ENCODE results near the gene MDK.

MDK gene

GRCh38 chr11:46383974-46384701 lies 2.7 kb downstream of the MDK start:
- DNase-seq: no peak

GRCh38 chr11:46385169-46386004 lies 3.9 kb downstream of the MDK start:
- no peak for DNase-seq

DNA sequence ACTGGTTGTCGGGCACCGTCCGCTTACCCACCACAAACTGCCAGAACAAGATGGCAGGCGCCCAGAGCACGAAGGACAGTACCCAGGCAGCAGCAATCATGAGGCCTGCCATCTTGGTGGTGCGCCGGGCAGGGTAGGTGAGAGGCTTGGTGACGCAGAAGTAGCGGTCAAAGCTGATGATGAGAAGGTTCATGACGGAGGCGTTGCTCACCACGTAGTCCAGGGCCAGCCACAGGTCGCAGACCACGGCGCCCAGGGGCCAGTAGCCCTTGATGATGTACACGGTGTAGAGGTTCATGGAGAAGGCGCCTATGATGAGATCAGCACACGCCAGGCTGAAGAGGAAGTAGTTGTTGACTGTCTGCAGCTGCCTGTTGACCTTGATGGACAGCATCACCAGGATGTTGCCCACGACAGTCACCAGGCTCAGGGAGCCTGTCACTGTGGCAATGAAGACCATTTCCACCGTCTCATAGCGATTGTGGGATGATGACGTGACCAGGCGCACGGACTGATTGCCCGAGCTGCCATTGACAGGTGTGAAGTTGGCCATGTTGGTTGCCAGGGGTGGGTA lies 4.6 kb downstream of the MDK start:
- no peak for DNase-seq

DNA sequence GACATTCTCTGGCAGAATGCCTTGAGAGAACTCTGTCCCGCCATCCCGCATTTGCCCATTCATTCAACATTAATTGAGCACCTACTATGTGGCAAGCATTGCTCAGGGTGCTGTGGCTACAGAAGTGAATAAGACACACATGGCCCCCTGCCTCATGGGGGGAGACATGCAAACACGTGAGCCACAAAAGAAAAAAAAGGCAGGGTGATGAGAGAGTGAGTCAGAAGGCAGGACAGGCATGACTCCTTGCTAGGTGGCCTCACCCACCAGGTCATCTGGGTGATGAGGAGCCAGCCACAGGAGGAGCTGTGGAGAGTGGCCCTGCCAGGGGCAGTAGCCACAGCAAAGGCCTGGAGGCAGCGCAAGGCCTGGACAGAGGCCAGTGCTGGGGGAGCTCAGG lies 5.2 kb downstream of the MDK start:
- no peak for DNase-seq

DNA sequence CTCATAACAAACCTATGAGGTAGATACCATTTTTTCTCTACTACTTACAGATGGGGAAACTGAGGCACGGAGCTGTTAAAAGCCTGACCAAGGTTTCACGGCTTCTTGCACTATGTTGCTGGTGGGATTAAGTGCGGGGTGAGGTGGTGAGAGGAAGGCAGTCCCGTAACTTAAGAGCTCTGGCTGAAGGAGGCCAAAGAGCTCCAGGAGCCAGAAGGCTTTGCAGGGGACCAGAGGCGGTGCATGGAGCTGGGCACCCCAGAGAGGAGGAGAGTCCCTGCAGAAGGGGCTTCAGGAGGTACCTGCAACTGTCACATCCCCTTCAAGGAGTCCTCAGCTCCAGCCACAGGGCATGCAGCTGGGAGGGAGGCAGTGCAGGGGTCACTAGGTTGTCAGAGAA lies 6.0 kb downstream of the MDK start:
- no peak for DNase-seq

DNA sequence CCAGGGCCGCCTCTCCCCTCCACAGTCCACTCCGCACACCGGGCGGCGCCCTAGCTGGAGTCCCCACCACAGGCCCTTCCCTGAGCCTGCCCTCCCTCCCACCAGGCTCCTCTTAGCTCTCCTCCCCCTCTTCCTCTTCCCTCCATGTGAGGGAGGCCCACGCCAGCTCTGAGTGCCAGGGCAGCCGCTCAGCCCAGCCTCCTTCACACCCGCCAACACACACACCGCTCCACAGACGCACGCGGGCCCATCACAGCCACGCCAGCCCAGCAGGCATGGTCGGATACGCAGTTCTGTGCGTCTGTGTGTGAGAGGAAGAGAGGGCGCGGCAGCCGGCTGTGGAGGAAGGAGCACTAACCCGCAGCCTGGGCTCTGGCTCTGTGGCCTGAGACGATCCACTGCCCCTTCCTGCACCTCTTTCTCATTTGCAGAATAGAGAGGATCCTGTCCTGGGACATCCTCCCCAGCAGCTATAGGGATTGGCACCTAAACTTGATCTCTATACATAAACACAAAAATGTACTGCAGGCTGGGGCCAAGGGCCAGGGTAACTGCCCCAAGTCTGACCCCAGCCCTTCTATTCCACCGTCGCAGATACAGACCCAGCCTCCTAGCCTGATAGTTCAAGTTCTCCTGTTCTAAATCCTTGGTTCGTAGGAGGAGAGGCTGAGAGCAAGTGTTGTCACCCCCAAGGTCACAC lies 6.6 kb downstream of the MDK start:
- no peak for DNase-seq

DNA sequence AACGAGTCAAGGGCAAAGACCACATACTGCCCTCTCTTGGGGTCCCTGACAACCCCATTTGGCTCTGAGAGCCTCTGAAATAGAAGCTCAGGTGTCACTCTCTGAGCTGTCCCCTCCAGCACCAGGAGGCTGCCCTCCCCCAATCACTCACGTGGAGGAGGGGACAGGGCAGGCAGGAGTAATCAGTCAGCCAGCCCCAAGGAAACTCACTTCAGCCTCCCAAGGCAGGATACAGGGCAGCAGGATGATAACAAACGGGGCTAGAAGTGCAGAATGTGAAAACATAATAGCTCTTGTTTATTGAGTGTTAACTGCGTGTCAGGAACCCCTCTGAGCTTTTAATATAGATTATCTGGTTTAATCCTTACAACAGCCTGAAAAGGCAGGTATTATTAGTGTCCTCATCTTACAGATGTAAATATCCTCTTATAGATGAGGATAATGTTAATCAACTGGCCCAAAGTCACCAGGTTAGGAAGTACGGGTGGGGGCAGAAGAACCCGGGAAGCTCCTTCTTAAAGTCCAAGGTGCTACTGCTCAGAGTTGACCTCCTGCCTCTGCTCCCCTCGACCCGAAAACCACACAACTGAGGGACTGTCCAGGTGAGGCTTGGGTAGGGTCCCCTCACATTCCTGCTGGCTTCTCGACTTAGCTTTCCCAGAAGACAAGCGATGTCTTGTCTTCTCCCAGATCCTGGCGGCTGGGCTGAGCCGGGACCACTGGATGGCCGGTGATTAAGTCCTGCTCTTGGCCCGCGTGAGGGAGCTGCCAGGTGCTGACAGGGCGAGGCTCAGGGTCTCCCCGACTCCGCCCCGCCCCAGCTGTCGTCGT lies 7.4 kb downstream of the MDK start:
- no peak for DNase-seq

GRCh38 chr11:46389450-46390330 lies 8.2 kb downstream of the MDK start:
- no peak for DNase-seq

DNA sequence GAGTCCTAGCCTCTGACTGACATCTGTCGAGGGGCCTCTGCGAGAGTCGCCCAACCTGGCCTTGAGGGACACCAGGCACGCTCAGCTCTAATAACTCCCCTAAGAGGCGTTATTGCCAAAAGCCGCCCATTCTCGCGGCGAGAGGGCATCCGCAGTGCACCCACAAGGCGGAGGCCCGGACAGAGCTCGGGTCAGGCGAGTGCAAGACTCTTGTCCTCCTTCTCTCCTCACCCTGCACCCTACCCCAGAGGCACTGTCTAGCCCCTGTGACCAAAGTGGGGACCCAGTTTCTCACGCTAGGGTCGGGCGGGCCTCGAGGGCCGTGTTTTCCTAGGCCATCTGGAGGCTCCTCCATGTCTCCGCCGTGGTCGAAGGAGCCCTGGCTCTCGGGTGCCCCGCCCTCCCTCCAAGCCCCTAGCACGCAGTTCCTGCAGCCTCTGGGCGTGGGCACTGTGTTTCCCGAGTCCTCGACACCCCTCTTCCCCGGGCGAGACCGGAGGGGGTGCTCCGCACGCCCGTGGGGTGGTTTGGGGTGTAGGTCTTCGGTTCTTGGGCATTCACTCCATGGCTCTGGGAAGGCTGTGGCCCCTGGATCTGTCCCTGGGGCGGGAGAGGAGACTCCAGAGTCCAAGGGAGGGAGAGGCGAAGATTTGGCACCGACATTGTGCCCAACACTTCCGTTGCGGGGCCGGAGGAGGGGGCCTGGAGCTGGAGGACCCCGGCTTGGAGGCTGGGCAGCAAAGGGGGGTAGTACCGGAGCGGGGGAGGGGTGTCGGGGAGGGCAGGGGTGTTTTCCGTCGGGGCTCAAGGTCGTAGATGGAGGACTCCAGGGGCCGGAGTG lies 9.1 kb downstream of the MDK start:
- DNase-seq: no peak

- DNase-seq: no peak
These were observed 9.7 kb downstream of the MDK start for GRCh38 chr11:46391186-46391577.

DNA sequence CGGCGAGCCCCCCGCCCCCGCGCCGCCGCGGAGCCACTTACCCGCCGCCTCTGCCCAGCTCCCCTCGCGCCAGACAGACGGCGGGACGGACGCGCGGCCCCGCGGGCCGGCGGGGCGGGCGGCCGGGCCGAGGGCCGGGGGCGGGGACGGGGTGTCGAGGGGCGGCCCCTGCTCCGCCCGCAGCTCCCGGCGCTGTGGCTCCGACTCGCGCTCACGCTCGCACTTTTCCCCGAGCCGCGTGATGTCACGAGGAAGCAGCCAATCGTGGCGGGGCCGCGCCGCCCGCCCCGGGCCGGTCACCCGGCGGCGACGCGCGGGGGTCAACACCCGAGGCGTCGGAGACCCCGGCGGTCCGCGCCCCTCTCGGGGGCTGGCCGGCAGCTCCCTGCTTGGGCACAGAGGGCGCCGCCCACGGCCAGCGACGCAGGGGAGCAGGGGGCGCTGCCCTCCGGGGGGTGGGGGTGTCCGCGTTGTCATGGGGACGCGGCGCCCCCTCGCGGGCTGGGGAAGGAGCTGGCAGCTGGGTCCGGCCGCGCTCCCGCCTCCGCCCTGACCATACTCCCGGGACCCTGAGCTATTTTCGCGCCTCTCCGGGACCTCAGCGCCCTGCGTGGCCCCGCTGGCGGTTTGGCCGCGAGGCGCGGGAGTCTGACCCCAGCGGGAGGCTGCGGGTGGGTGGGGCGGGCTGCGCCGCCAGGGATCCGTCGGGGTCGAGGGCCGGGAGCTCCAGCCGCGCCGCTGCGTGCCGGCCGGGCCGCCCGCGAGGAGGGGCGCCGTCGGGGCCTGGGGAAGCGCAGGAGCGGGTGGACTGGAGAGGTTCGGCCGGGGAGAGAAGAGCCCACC lies 10.3 kb downstream of the MDK start, which contains the start of gene CHRM4:
Gene CHRM4 (minus strand): TSS at position 199 of the 843 bp plus-strand sequence. CDS start 5,219 bp downstream, outside the sequence.
- DNase-seq: no peak

GRCh38 chr11:46392421-46393230 lies 11.2 kb downstream of the MDK start:
- no peak for DNase-seq

- DNase-seq: no peak
These were observed 11.8 kb downstream of the MDK start for GRCh38 chr11:46393231-46393616.

DNA sequence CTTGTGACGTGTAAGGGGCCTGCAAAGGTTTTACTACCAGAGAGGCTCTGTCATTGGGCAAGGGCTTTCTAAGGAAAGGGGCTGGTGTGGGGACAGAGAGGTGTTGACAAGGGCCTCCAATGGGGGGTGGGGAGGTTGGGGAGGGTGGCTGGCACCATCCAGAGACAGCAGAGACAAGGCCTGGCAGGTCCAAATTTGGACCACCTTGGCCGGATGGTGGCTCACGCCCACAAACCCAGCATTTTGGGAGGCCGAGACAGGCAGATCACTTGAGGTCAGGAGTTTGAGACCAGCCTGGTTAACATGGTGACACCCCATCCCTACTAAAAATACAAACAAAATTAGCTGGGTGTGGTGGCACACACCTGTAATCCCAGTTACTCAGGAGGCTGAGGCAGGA lies 12.3 kb downstream of the MDK start:
- DNase-seq: no peak

DNA sequence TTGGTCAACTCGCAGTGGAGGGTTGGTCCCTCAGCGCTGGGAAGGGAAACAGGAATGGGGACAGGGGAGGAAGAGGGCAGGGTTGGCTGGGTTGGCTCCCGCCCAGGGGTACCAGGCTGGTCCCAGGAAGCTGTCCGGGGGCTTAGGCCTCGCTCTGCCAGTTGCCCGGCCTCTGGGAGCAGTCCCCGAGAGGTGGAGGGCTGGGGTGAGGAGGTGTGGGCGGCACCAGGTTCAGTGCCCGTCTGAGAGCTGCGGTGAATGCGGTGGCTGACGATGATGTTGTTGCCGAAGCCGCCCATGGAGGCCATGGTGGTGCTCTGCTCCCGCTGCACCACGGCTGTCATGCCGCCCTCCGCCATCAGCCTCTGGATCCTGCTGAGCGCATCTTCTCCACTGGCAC lies 16.1 kb downstream of the MDK start:
- no peak for DNase-seq

GRCh38 chr11:46402957-46403902 lies 21.8 kb downstream of the MDK start:
- DNase-seq: no peak

GRCh38 chr11:46404476-46405017 lies 23.1 kb downstream of the MDK start:
- DNase-seq: no peak

All from NCI-H510A treated with DMSO at 0.1 percent for 48 hours (cell line).